SK-N-SH (cell line): ENCODE measurements around the gene ZNF714. TPM values are rescaled to one million over a fixed set of nuclear protein-coding genes. Genes with fewer than 3 reads are reported as not detected.

Experiments used
- CTCF ChIA-PET: fragments of 300-600, 350-600 bp; formaldehyde crosslinking; extraction: SDS; loops from one replicate; lab custom pipeline; 2021; lab: Yijun Ruan, JAX
- POLR2A ChIA-PET: fragments of 350-600 bp; sonication (Branson Sonifier 250); formaldehyde crosslinking; extraction: SDS; loops from one replicate; lab custom pipeline; 2020; ENCODE audit warnings: antibody characterized with exemption, inconsistent platforms; lab: Yijun Ruan, JAX
- DNase-seq: peaks from one replicate; pipeline ENCODE4 v3.0.0; 2012
- H2AFZ ChIP-seq: fragments of 200-600 bp; sonication (generic); 2 replicates; pipeline ENCODE4 v1.8.1; 2016; ENCODE audit warnings: antibody characterized with exemption, mild to moderate bottlenecking, low read depth
- H3F3A ChIP-seq: fragments of 200-600 bp; sonication (generic); replicated peaks from 2 replicates; pipeline ENCODE3; 2016; ENCODE audit warnings: antibody characterized with exemption, mild to moderate bottlenecking; ENCODE audit not compliant: insufficient read depth
- H3K27ac ChIP-seq, 2 experiments: fragments of 200-500 bp in 1 of 2; fragments of 200-600 bp in 1 of 2; sonication (Bioruptor generic) in 1 of 2; sonication (generic), shearing (Covaris generic) in 1 of 2; 2 replicates each; pipeline versions ENCODE4 v1.5.1 to v1.6.1; 2014 to 2016; ENCODE audit warnings: low read depth in 2 of 2, inconsistent platforms in 1 of 2, low read length in 1 of 2, mild to moderate bottlenecking in 1 of 2, mixed read lengths in 1 of 2
- H3K27me3 ChIP-seq: fragments of 200-600 bp; sonication (generic), shearing (Covaris generic); 2 replicates; pipeline ENCODE4 v1.6.1; 2016; ENCODE audit warnings: mixed run types; ENCODE audit not compliant: insufficient read depth
- H3K36me3 ChIP-seq, 2 experiments: fragments of 200-500 bp in 1 of 2; fragments of 200-600 bp in 1 of 2; sonication (Bioruptor generic) in 1 of 2; sonication (generic) in 1 of 2; replicated peaks in 1 of 2; 2 replicates each; pipeline versions ENCODE3 to v1.5.1; 2014 to 2016; ENCODE audit warnings: low read length in 1 of 2, mild to moderate bottlenecking in 1 of 2; ENCODE audit not compliant: insufficient read depth in 2 of 2, control insufficient read depth in 1 of 2
- H3K4me1 ChIP-seq, 2 experiments: fragments of 200-500 bp in 1 of 2; fragments of 200-600 bp in 1 of 2; sonication (Bioruptor generic) in 1 of 2; sonication (generic), shearing (Covaris generic) in 1 of 2; 2 replicates each; pipeline versions ENCODE4 v1.5.1 to v1.6.1; 2014 to 2016; ENCODE audit warnings: low read depth in 1 of 2, low read length in 1 of 2, mixed run types in 1 of 2; ENCODE audit not compliant: insufficient read depth in 2 of 2, control insufficient read depth in 1 of 2
- H3K4me2 ChIP-seq: fragments of 200-600 bp; sonication (generic), shearing (Covaris generic); 2 replicates; pipeline ENCODE4 v1.6.1; 2017; ENCODE audit warnings: mixed run types
- H3K4me3 ChIP-seq, 2 experiments: fragments of 200-500 bp in 1 of 2; fragments of 200-600 bp in 1 of 2; sonication (Bioruptor generic) in 1 of 2; sonication (generic), shearing (Covaris generic) in 1 of 2; 2 replicates each; pipeline versions ENCODE4 v1.5.1 to v1.8.1; 2014 to 2016; ENCODE audit warnings: low read depth in 2 of 2, inconsistent platforms in 1 of 2, low read length in 1 of 2, mild to moderate bottlenecking in 1 of 2, mixed read lengths in 1 of 2, moderate library complexity in 1 of 2
- H3K79me2 ChIP-seq: fragments of 200-600 bp; sonication (generic); 2 replicates; pipeline ENCODE4 v1.8.1; 2017; ENCODE audit warnings: mild to moderate bottlenecking; ENCODE audit not compliant: insufficient read depth
- H3K9ac ChIP-seq: fragments of 200-600 bp; sonication (generic); 2 replicates; pipeline ENCODE4 v1.6.1; 2017; ENCODE audit warnings: mixed run types
- H3K9me2 ChIP-seq: fragments of 200-600 bp; sonication (generic); 2 replicates; pipeline ENCODE4 v1.6.1; 2017; ENCODE audit warnings: mixed run types
- H3K9me3 ChIP-seq: fragments of 200-600 bp; sonication (generic); 2 replicates; pipeline ENCODE4 v1.6.1; 2017; ENCODE audit warnings: mixed run types, mild to moderate bottlenecking, moderate library complexity
- H4K20me1 ChIP-seq: fragments of 200-600 bp; sonication (generic); 2 replicates; pipeline ENCODE4 v1.6.1; 2017; ENCODE audit warnings: mild to moderate bottlenecking, mixed run types; ENCODE audit not compliant: insufficient read depth
- CHD2 ChIP-seq: fragments of 150-350 bp; IDR thresholded peaks from 2 replicates; pipeline ENCODE4 v1.6.1; 2018; ENCODE audit warnings: low read length; ENCODE audit not compliant: partially characterized antibody
- ELF1 ChIP-seq: IDR thresholded peaks from 2 replicates; pipeline ENCODE4 v1.4.0; 2012
- EP300 ChIP-seq, 2 experiments: IDR thresholded peaks; 2 replicates each; pipeline versions ENCODE4 v1.4.0 to v1.6.1; 2012; ENCODE audit warnings: borderline replicate concordance in 1 of 2, low read depth in 1 of 2, low read length in 1 of 2
- EZH2phosphoT487 ChIP-seq: fragments of 200-600 bp; sonication (generic); IDR thresholded peaks from 2 replicates; pipeline ENCODE4 v1.6.1; 2017; ENCODE audit warnings: low read depth, mixed run types, mild to moderate bottlenecking, antibody characterized with exemption, moderate library complexity, borderline replicate concordance
- FOSL2 ChIP-seq: IDR thresholded peaks from 2 replicates; pipeline ENCODE4 v1.4.0; 2012; ENCODE audit warnings: low read depth, mild to moderate bottlenecking, moderate library complexity, borderline replicate concordance
- FOXJ3 ChIP-seq: sonication (generic); formaldehyde crosslinking; IDR thresholded peaks from 2 replicates; pipeline ENCODE4 v1.5.1; 2020; ENCODE audit warnings: mild to moderate bottlenecking, missing genetic modification reagents
- GABPA ChIP-seq: IDR thresholded peaks from 2 replicates; pipeline ENCODE4 v1.4.0; 2012; ENCODE audit warnings: low read depth, mild to moderate bottlenecking
- MEF2A ChIP-seq: IDR thresholded peaks from 2 replicates; pipeline ENCODE4 v1.4.0; 2012; ENCODE audit warnings: low read depth, borderline replicate concordance
- MXI1 ChIP-seq: IDR thresholded peaks from 2 replicates; pipeline ENCODE4 v1.6.1; 2012; ENCODE audit warnings: mild to moderate bottlenecking, low read depth, low read length, improper control_type of control experiment
- NFIC ChIP-seq: IDR thresholded peaks from 2 replicates; pipeline ENCODE4 v1.4.0; 2012; ENCODE audit warnings: borderline replicate concordance
- POLR2AphosphoS5 ChIP-seq: IDR thresholded peaks from 2 replicates; pipeline ENCODE4 v1.6.1; 2012; ENCODE audit warnings: low read depth, low read length
- RAD21 ChIP-seq: IDR thresholded peaks from 2 replicates; pipeline ENCODE4 v1.6.1; 2012; ENCODE audit warnings: mild to moderate bottlenecking, low read length
- RCOR1 ChIP-seq: fragments of 150-350 bp; IDR thresholded peaks from 2 replicates; pipeline ENCODE4 v1.6.1; 2017; ENCODE audit warnings: antibody characterized with exemption, low read length
- RXRA ChIP-seq: IDR thresholded peaks from 2 replicates; pipeline ENCODE4 v1.4.0; 2012; ENCODE audit warnings: low read depth, mild to moderate bottlenecking, borderline replicate concordance
- SMC3 ChIP-seq: IDR thresholded peaks from 2 replicates; pipeline ENCODE4 v1.6.1; 2012; ENCODE audit warnings: low read depth, low read length, improper control_type of control experiment
- TAF1 ChIP-seq: IDR thresholded peaks from 2 replicates; pipeline ENCODE4 v1.6.1; 2012; ENCODE audit warnings: low read depth, mild to moderate bottlenecking, low read length, moderate library complexity, borderline replicate concordance
- TCF12 ChIP-seq: IDR thresholded peaks from 2 replicates; pipeline ENCODE4 v1.4.0; 2012
- TEAD4 ChIP-seq: IDR thresholded peaks from 2 replicates; pipeline ENCODE4 v1.4.0; 2012; ENCODE audit warnings: mild to moderate bottlenecking, borderline replicate concordance; ENCODE audit not compliant: insufficient read depth
- WGBS: methylation state at CpG from one replicate; pipeline ENCODE4 v1.1.6; 2017; ENCODE audit warnings: low lambda C conversion rate; 5-methylcytosine and 5-hydroxymethylcytosine counted together
- polyA plus RNA-seq, 3 experiments: library from polyadenylated mRNA; depleted of rRNA; stranded (reverse); fragments of >200 nt; gene quantifications; 2 replicates each; pipeline ENCODE4 v1.2.3, GENCODE V29; 2012
- TF ChIP-seq, protein P1 (sequence below): IDR thresholded peaks from 2 replicates; pipeline ENCODE4 v1.4.0; 2012; ENCODE audit warnings: low read depth, borderline replicate concordance
- TF ChIP-seq, protein P2 (sequence below): fragments of 200-600 bp; sonication (generic); IDR thresholded peaks from 2 replicates; pipeline ENCODE4 v1.6.1; 2017; ENCODE audit warnings: antibody characterized with exemption, mild to moderate bottlenecking, moderate library complexity
- TF ChIP-seq, protein P3 (sequence below): IDR thresholded peaks from 2 replicates; pipeline ENCODE4 v1.4.0; 2012; ENCODE audit warnings: low read depth, borderline replicate concordance
- TF ChIP-seq, protein P4 (sequence below): fragments of 150-350 bp; IDR thresholded peaks from 2 replicates; pipeline ENCODE4 v1.6.1; 2017; ENCODE audit warnings: antibody characterized with exemption, low read length, low read depth, borderline replicate concordance

The ZNF714 gene
- polyA plus RNA-seq, 1 of the 3 experiments (the other 2 are of a cell fraction): 5.4 TPM

DNA sequence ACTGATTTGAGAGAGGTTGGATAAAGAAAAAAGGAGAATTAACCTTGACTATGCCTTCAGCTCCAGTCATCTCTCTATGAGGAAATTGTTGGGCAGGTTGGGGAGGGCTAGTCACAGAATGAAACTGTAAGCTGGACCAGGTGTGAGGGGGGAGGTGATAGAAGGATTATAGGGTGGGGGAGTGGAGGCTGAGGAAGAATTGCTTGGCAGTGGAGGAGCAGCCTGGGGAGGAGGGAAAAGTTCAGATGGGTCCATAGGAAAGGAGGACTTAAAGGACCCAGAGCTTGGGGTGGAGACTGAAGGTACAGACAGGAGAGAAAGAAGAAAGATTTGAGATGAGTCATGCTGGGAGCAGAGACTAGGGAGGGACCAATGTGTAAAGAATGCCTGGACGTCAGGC lies 51.6 kb downstream of the ZNF714 start:
- H3K36me3 ChIP-seq: no peaks in the 10 kb centered on the region
- H3K9ac ChIP-seq: no peak overlapping the region
- H3K4me1 ChIP-seq: no peaks in the 10 kb centered on the region
- H3K9me3 ChIP-seq: no peaks in the 10 kb centered on the region
- POLR2A ChIA-PET: no interaction called here
- H3K79me2 ChIP-seq: no peaks in the 10 kb centered on the region
- TF ChIP-seq TEAD4 (no peak), FOSL2 (no peak), FOXJ3 (CRISPR knock-in tag) (no peak), RXRA (no peak), MXI1 (no peak), ELF1 (no peak), POLR2AphosphoS5 (no peak), MEF2A (no peak), GABPA (no peak), SMC3 (no peak), RCOR1 (no peak), RAD21 (no peak)
- TF ChIP-seq, protein P1, sequence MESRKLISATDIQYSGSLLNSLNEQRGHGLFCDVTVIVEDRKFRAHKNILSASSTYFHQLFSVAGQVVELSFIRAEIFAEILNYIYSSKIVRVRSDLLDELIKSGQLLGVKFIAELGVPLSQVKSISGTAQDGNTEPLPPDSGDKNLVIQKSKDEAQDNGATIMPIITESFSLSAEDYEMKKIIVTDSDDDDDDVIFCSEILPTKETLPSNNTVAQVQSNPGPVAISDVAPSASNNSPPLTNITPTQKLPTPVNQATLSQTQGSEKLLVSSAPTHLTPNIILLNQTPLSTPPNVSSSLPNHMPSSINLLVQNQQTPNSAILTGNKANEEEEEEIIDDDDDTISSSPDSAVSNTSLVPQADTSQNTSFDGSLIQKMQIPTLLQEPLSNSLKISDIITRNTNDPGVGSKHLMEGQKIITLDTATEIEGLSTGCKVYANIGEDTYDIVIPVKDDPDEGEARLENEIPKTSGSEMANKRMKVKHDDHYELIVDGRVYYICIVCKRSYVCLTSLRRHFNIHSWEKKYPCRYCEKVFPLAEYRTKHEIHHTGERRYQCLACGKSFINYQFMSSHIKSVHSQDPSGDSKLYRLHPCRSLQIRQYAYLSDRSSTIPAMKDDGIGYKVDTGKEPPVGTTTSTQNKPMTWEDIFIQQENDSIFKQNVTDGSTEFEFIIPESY: no peak
- TF ChIP-seq, all 33 proteins: peak for 0
- Histone ChIP-seq H3K27ac (no peak overlapping the region), H2AFZ (no peak overlapping the region), H3K4me3 (no peak overlapping the region), H3K27me3 (no peaks in the 10 kb centered on the region), H4K20me1 (no peaks in the 10 kb centered on the region), H3F3A (no peaks in the 10 kb centered on the region), H3K4me2 (no peak overlapping the region), H3K9me2 (no peaks in the 10 kb centered on the region)
- CTCF ChIA-PET: no interaction called here
- no peak for DNase-seq
- WGBS: 4% methylated on average over 1 of the region's 1 CpG

DNA sequence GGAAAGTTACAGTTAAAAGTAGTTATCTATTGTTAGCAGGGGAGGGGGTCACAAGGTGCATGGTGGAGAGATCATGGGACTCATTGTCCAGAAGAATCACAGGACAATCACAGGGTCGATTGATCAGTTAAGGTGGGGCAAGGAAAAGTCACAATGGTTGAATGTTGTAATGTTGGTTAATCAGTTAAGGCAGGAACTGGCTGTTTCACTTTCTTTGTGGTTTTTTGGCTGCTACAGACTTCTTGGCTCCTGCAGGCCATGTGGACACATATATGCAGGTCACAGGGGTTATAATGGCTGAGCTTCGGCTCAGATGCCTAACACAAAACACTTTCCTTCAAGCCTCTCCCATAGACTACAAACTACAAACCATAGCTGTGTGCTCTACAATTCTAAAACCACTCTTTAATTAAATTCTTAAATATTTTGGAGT lies 52.9 kb downstream of the ZNF714 start:
- no peak overlapping the region for H3K4me3 ChIP-seq
- no peak overlapping the region for H2AFZ ChIP-seq
- no peaks in the 10 kb centered on the region for H3K9me2 ChIP-seq
- POLR2A ChIA-PET: no interaction called here
- H3K36me3 ChIP-seq: no peaks in the 10 kb centered on the region
- no peaks in the 10 kb centered on the region for H3K27me3 ChIP-seq
- H3K4me2 ChIP-seq: no peak overlapping the region
- H3K79me2 ChIP-seq: no peaks in the 10 kb centered on the region
- no peak for TF ChIP-seq RAD21
- TF ChIP-seq NFIC: no peak
- TF ChIP-seq FOSL2: no peak
- no peak for TF ChIP-seq GABPA
- TF ChIP-seq SMC3: no peak
- TF ChIP-seq MXI1: no peak
- no peak for TF ChIP-seq TCF12
- TF ChIP-seq, protein P2, sequence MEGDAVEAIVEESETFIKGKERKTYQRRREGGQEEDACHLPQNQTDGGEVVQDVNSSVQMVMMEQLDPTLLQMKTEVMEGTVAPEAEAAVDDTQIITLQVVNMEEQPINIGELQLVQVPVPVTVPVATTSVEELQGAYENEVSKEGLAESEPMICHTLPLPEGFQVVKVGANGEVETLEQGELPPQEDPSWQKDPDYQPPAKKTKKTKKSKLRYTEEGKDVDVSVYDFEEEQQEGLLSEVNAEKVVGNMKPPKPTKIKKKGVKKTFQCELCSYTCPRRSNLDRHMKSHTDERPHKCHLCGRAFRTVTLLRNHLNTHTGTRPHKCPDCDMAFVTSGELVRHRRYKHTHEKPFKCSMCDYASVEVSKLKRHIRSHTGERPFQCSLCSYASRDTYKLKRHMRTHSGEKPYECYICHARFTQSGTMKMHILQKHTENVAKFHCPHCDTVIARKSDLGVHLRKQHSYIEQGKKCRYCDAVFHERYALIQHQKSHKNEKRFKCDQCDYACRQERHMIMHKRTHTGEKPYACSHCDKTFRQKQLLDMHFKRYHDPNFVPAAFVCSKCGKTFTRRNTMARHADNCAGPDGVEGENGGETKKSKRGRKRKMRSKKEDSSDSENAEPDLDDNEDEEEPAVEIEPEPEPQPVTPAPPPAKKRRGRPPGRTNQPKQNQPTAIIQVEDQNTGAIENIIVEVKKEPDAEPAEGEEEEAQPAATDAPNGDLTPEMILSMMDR: no peak
- no peak for TF ChIP-seq CHD2
- no peak for TF ChIP-seq EP300 (IDR thresholded peaks at IDR 0.05; ENCODE audit: borderline replicate concordance in 1 of 2, low read depth in 1 of 2, low read length in 1 of 2)
- no peak for TF ChIP-seq TAF1
- TF ChIP-seq, protein P3, sequence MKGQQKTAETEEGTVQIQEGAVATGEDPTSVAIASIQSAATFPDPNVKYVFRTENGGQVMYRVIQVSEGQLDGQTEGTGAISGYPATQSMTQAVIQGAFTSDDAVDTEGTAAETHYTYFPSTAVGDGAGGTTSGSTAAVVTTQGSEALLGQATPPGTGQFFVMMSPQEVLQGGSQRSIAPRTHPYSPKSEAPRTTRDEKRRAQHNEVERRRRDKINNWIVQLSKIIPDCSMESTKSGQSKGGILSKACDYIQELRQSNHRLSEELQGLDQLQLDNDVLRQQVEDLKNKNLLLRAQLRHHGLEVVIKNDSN: no peak
- TF ChIP-seq POLR2AphosphoS5: no peak
- no peak for TF ChIP-seq EZH2phosphoT487
- TF ChIP-seq, protein P4, sequence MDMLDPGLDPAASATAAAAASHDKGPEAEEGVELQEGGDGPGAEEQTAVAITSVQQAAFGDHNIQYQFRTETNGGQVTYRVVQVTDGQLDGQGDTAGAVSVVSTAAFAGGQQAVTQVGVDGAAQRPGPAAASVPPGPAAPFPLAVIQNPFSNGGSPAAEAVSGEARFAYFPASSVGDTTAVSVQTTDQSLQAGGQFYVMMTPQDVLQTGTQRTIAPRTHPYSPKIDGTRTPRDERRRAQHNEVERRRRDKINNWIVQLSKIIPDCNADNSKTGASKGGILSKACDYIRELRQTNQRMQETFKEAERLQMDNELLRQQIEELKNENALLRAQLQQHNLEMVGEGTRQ: no peak
- TF ChIP-seq, all 33 proteins: peak for 0
- Histone ChIP-seq H3K4me1 (no peaks in the 10 kb centered on the region), H3K9ac (no peak overlapping the region), H3K9me3 (no peaks in the 10 kb centered on the region), H4K20me1 (no peaks in the 10 kb centered on the region), H3K27ac (no peak overlapping the region), H3F3A (no peaks in the 10 kb centered on the region)
- WGBS: 37% methylated on average over 2 of the region's 2 CpGs
- CTCF ChIA-PET: no interaction called here
- DNase-seq: no peak
